ENCODE results near the gene DAB2IP. TPM values are rescaled to one million over a fixed set of nuclear protein-coding genes. Genes with fewer than 3 reads are reported as not detected.

The DAB2IP gene
- total and polyA plus RNA-seq, 2 donors (not counting 1 experiment from before 2014, with no cell fraction given), result 14.6 to 16.5 TPM

DNA sequence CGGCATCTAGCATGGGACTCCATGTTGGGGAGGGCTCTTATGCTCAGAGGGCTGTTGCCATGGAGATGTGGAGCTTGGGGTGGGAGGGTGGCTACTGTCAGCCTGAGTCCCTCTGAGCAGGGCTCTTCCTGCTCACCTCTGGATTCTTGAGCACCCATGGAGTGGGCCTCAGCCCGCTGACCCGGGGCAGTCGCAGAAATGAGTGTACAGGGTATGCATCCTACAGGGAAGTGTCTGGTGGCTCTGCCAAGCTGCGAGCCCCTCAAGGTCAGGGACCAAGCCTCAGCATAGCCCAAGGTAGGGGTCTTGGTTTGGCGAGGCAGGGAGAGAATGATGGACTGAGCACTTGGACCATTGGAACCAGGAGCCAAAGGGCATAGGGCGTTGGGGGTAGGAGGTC is 104.1 kb downstream of the DAB2IP start:
- no peaks in the 10 kb centered on the region for H3K27me3 ChIP-seq (ENCODE audit: control insufficient read depth, insufficient read depth, low read length)
- no peak overlapping the region for H3K9ac ChIP-seq (ENCODE audit: insufficient read depth, low read length)
- H3K36me3 ChIP-seq (ENCODE audit: control insufficient read depth, insufficient read depth, low read length), result peaks cover 10% of the 10 kb centered on the region
- no peak for DNase-seq (ENCODE audit: low read depth in 2 of 2)
- H3K4me3 ChIP-seq (replicated peaks in 1 of 4; ENCODE audit: control extremely low read depth in 1 of 4, insufficient read depth in 1 of 4, low read depth in 3 of 4, low read length in 4 of 4), result no peak overlapping the region
- no peak overlapping the region for H3K4me2 ChIP-seq (ENCODE audit: extremely low read depth, insufficient read depth, low read length)
- no peak for TF ChIP-seq EZH2 (IDR thresholded peaks at IDR 0.05; ENCODE audit: low read length, missing control alignments)
- TF ChIP-seq, protein P1, sequence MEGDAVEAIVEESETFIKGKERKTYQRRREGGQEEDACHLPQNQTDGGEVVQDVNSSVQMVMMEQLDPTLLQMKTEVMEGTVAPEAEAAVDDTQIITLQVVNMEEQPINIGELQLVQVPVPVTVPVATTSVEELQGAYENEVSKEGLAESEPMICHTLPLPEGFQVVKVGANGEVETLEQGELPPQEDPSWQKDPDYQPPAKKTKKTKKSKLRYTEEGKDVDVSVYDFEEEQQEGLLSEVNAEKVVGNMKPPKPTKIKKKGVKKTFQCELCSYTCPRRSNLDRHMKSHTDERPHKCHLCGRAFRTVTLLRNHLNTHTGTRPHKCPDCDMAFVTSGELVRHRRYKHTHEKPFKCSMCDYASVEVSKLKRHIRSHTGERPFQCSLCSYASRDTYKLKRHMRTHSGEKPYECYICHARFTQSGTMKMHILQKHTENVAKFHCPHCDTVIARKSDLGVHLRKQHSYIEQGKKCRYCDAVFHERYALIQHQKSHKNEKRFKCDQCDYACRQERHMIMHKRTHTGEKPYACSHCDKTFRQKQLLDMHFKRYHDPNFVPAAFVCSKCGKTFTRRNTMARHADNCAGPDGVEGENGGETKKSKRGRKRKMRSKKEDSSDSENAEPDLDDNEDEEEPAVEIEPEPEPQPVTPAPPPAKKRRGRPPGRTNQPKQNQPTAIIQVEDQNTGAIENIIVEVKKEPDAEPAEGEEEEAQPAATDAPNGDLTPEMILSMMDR (conservative IDR thresholded peaks at IDR 0.05 in 1 of 2, IDR thresholded peaks at IDR 0.05 in 1 of 2; ENCODE audit: low read depth in 1 of 2, low read length in 2 of 2), result no peak
- no peak overlapping the region for H3K27ac ChIP-seq (ENCODE audit: insufficient read depth, low read length)
- no peaks in the 10 kb centered on the region for H3K9me3 ChIP-seq (ENCODE audit: control insufficient read depth, insufficient read depth, low read depth, low read length)
- peaks cover 5% of the 10 kb centered on the region for H3K4me1 ChIP-seq (ENCODE audit: control insufficient read depth, extremely low read depth, insufficient read depth, low read length)
- no peak overlapping the region for H2AFZ ChIP-seq (ENCODE audit: low read length)
- H4K20me1 ChIP-seq (ENCODE audit: control insufficient read depth, extremely low read depth, insufficient read depth, low read length), result no peaks in the 10 kb centered on the region
- no peaks in the 10 kb centered on the region for H3K79me2 ChIP-seq (ENCODE audit: control insufficient read depth, insufficient read depth, low read length)

DNA sequence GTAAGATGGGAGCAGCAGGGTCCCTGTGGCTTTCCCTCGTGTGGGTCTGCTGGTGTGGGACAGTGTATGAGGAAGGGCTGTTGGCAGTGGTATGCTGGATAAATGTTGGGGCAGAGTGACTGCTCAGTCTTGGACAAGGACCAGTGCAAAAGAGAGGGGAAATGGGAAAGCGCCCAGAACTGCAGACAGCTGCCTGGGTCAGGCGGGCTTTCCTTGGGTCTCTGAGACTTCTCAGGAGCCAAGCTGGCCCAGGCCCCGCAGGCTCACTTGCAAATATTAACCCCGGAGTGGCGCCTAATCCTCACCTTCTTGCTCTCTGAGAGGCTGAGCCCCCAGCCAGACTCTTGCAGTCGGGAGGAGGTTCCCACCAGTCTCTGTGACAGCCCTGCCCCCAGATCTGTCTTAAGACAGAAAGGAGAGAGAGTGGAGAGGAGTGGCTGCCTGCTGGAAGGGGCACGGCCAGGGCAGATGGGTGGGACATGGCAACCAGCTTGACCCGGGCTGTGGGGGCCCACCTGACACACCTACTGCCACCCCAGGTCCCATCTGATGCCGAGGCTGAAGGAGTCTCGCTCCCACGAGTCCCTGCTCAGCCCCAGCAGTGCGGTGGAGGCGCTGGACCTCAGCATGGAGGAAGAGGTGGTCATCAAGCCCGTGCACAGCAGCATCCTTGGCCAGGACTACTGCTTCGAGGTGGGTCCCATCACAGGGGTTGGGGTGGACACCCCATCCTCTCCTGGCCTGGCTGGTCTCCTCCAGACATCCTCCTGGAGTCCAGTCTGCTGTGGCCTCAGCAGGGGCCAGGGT is 105.2 kb downstream of the DAB2IP start:
- Histone ChIP-seq H3K4me3 (replicated peaks in 1 of 4; ENCODE audit: control extremely low read depth in 1 of 4, insufficient read depth in 1 of 4, low read depth in 3 of 4, low read length in 4 of 4) (no peak overlapping the region), H3K9me3 (ENCODE audit: control insufficient read depth, insufficient read depth, low read depth, low read length) (no peaks in the 10 kb centered on the region), H3K9ac (ENCODE audit: insufficient read depth, low read length) (no peak overlapping the region), H3K4me1 (ENCODE audit: control insufficient read depth, extremely low read depth, insufficient read depth, low read length) (peaks cover 4% of the 10 kb centered on the region), H4K20me1 (ENCODE audit: control insufficient read depth, extremely low read depth, insufficient read depth, low read length) (no peaks in the 10 kb centered on the region), H3K4me2 (ENCODE audit: extremely low read depth, insufficient read depth, low read length) (no peak overlapping the region), H3K36me3 (ENCODE audit: control insufficient read depth, insufficient read depth, low read length) (peaks cover 11% of the 10 kb centered on the region), H2AFZ (ENCODE audit: low read length) (no peak overlapping the region), H3K27ac (ENCODE audit: insufficient read depth, low read length) (no peak overlapping the region), H3K79me2 (ENCODE audit: control insufficient read depth, insufficient read depth, low read length) (no peaks in the 10 kb centered on the region), H3K27me3 (ENCODE audit: control insufficient read depth, insufficient read depth, low read length) (no peaks in the 10 kb centered on the region)
- no peak for DNase-seq (ENCODE audit: low read depth in 2 of 2)
- TF ChIP-seq, protein P1 (conservative IDR thresholded peaks at IDR 0.05 in 1 of 2, IDR thresholded peaks at IDR 0.05 in 1 of 2; ENCODE audit: low read depth in 1 of 2, low read length in 2 of 2), result no peak
- TF ChIP-seq EZH2 (IDR thresholded peaks at IDR 0.05; ENCODE audit: low read length, missing control alignments), result no peak

DNA sequence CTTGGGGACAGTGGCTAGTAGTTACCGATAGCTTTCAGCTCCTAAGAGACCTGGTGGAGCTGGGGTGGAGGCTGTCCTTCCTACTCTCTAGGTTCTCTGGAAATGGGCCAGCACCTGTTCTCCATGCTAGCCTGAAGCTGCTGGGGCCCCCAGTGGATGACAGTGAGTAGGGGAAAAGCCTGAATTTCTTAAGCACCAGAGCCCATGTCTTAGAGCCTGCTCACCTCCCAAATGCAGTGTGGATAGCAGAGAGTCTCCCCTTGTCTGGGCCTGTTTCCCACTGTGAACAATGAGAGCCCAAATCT is 105.8 kb downstream of the DAB2IP start:
- no peak overlapping the region for H3K4me3 ChIP-seq (replicated peaks in 1 of 4; ENCODE audit: control extremely low read depth in 1 of 4, insufficient read depth in 1 of 4, low read depth in 3 of 4, low read length in 4 of 4)
- TF ChIP-seq, protein P1 (conservative IDR thresholded peaks at IDR 0.05 in 1 of 2, IDR thresholded peaks at IDR 0.05 in 1 of 2; ENCODE audit: low read depth in 1 of 2, low read length in 2 of 2), result no peak
- TF ChIP-seq EZH2 (IDR thresholded peaks at IDR 0.05; ENCODE audit: low read length, missing control alignments), result no peak
- no peaks in the 10 kb centered on the region for H3K79me2 ChIP-seq (ENCODE audit: control insufficient read depth, insufficient read depth, low read length)
- no peak overlapping the region for H3K27ac ChIP-seq (ENCODE audit: insufficient read depth, low read length)
- H4K20me1 ChIP-seq (ENCODE audit: control insufficient read depth, extremely low read depth, insufficient read depth, low read length), result no peaks in the 10 kb centered on the region
- no peak for DNase-seq (ENCODE audit: low read depth in 2 of 2)
- H3K4me2 ChIP-seq (ENCODE audit: extremely low read depth, insufficient read depth, low read length), result no peak overlapping the region
- H3K36me3 ChIP-seq (ENCODE audit: control insufficient read depth, insufficient read depth, low read length), result peaks cover 11% of the 10 kb centered on the region
- no peak overlapping the region for H2AFZ ChIP-seq (ENCODE audit: low read length)
- H3K9ac ChIP-seq (ENCODE audit: insufficient read depth, low read length), result no peak overlapping the region
- no peaks in the 10 kb centered on the region for H3K9me3 ChIP-seq (ENCODE audit: control insufficient read depth, insufficient read depth, low read depth, low read length)
- peaks cover 3% of the 10 kb centered on the region for H3K4me1 ChIP-seq (ENCODE audit: control insufficient read depth, extremely low read depth, insufficient read depth, low read length)
- no peaks in the 10 kb centered on the region for H3K27me3 ChIP-seq (ENCODE audit: control insufficient read depth, insufficient read depth, low read length)
